Measurements from ENCODE around the gene SLC22A4. TPM values are rescaled to one million over a fixed set of nuclear protein-coding genes. Genes with fewer than 3 reads are reported as not detected.

SLC22A4 gene
- total and polyA plus RNA-seq, 2 of the 8 experiments (the other 6 are each of a cell fraction or from before 2014, with no cell fraction given), result 0.45 to 0.60 TPM

DNA sequence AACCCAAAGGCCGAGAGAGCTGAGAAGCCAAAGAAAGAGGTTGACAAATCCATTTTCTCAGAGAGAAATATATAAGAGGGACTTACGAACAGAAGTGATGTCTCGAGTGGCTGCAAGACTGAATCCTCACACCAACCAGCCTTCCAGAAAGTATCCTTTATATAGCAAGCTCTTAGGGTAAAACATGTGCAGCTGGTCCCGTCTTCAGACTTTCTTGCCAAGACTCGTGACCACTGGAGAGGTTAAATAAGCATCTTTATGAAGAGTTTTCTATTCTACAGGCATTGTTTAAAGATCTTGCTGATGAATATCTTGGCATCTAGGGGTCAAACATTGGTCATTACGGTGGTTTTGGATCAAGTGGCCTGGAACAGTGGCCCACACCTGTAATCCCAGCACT lies 16.9 kb upstream of the SLC22A4 start:
- Histone ChIP-seq H2BK5ac (ENCODE audit: low read depth, low read length) (no peak overlapping the region), H3K23ac (ENCODE audit: insufficient read length) (no peak overlapping the region), H4K20me1 (replicated peaks in 1 of 2; ENCODE audit: control insufficient read depth in 1 of 2, insufficient read depth in 2 of 2, low read length in 2 of 2) (no peaks in the 10 kb centered on the region), H2BK20ac (ENCODE audit: low read length) (no peak overlapping the region), H4K8ac (ENCODE audit: extremely low read depth, insufficient read depth, low read length) (no peak overlapping the region), H3K56ac (replicated peaks; ENCODE audit: insufficient read length, low read depth, low read length) (no peak overlapping the region), H3K9ac (replicated peaks in 1 of 4; ENCODE audit: extremely low read depth in 1 of 4, low read depth in 3 of 4, low read length in 3 of 4) (no peak overlapping the region), H3K9me3 (ENCODE audit: insufficient read depth in 2 of 2, low read depth in 1 of 2, low read length in 1 of 2) (no peaks in the 10 kb centered on the region), H3K4me2 (ENCODE audit: insufficient read depth in 1 of 2, low read depth in 2 of 2, low read length in 2 of 2) (no peak overlapping the region), H4K91ac (replicated peaks; ENCODE audit: insufficient read length, low read length) (no peak overlapping the region), H3K4me1 (replicated peaks in 1 of 4; ENCODE audit: control insufficient read depth in 3 of 4, insufficient read depth in 4 of 4, low read length in 3 of 4) (peaks cover 0 to 10% (median 5%) of the 10 kb centered on the region in 4 experiments; a peak in 4 of 7 replicates), H2BK12ac (ENCODE audit: low read depth, low read length) (no peak overlapping the region), H4K5ac (ENCODE audit: insufficient read length, low read depth, low read length) (no peak overlapping the region), H3K36me3 (ENCODE audit: control insufficient read depth in 2 of 4, insufficient read depth in 4 of 4, low read length in 3 of 4) (no peaks in the 10 kb centered on the region; a peak in 1 of 8 replicates), H3K4ac (replicated peaks; ENCODE audit: insufficient read length, low read depth, low read length) (no peak overlapping the region), H3K18ac (ENCODE audit: extremely low read depth, low read length) (no peak overlapping the region), H3K14ac (ENCODE audit: insufficient read length) (no peak overlapping the region), H2BK120ac (replicated peaks; ENCODE audit: low read depth, low read length) (no peak overlapping the region), H2AFZ (ENCODE audit: low read length) (no peak overlapping the region), H3K79me1 (ENCODE audit: low read depth, low read length) (no peaks in the 10 kb centered on the region), H3K27ac (ENCODE audit: low read depth, low read length) (no peak overlapping the region), H2BK15ac (ENCODE audit: low read length) (no peak overlapping the region; the same call in 1 of the 2 replicates), H3K23me2 (ENCODE audit: low read depth, low read length) (no peaks in the 10 kb centered on the region), H2AK5ac (ENCODE audit: low read depth, low read length) (no peak overlapping the region), H3K79me2 (ENCODE audit: control insufficient read depth in 1 of 2, insufficient read depth in 2 of 2, low read length in 2 of 2) (no peaks in the 10 kb centered on the region), H3K4me3 (ENCODE audit: extremely low read depth in 1 of 4, insufficient read depth in 2 of 4, low read depth in 3 of 4, low read length in 4 of 4) (no peak overlapping the region), H3K27me3 (replicated peaks in 1 of 4; ENCODE audit: control insufficient read depth in 3 of 4, extremely low read depth in 1 of 4, insufficient read depth in 3 of 4, low read length in 3 of 4) (no peaks in the 10 kb centered on the region)
- ChIA-PET POLR2A (ENCODE audit: partially characterized antibody) (interaction anchor here (2.1 to 3.5 kb wide), 2 partner anchors 9 to 16 kb away, joined by 5 to 26 read pairs; partner anchors contain the start of gene SLC22A4), CTCF (ENCODE audit: partially characterized antibody) (interaction anchor here (1.4 to 2.6 kb wide), 5 partner anchors 10 to 109 kb away, joined by 4 to 8 read pairs (median 7); no protein-coding TSS in a partner anchor)
- DNase-seq (ENCODE audit: low read depth in 1 of 2, low spot score in 2 of 2) (no peak), FAIRE-seq (no peak)
- no peak for TF ChIP-seq SUZ12 (IDR thresholded peaks at IDR 0.05; ENCODE audit: low read length)
- no peak for TF ChIP-seq TCF12 (IDR thresholded peaks at IDR 0.05; ENCODE audit: low read depth, low read length)
- TF ChIP-seq POLR2AphosphoS5 (IDR thresholded peaks at IDR 0.05; ENCODE audit: low read depth, low read length), result no peak
- TF ChIP-seq TAF7 (optimal IDR thresholded peaks at IDR 0.05; ENCODE audit: borderline replicate concordance, low read depth, low read length), result no peak
- TF ChIP-seq RFX5 (IDR thresholded peaks at IDR 0.05; ENCODE audit: borderline replicate concordance, low read depth, low read length), result no peak
- no peak for TF ChIP-seq CREB1 (IDR thresholded peaks at IDR 0.05)
- TF ChIP-seq RNF2 (IDR thresholded peaks at IDR 0.05; ENCODE audit: borderline replicate concordance, low read depth, low read length, missing control alignments, poor library complexity, severe bottlenecking), result no peak
- 85% methylated on average over 6 of the region's 6 CpGs; no CpG with 5 or more reads in 1 of the 2 experiments for WGBS, 2 experiments (ENCODE audit: extremely low coverage in 1 of 2, insufficient coverage in 1 of 2, insufficient read length in 1 of 2, insufficient replicate concordance in 2 of 2, low coverage in 1 of 2, low lambda C conversion rate in 2 of 2, missing lambda C conversion rate in 1 of 2)

All from H1 (cell line).